ENCODE data around the gene NAT10.
"Not testable (repeated sequence)": the region's sequence is repeated elsewhere in the genome, so short reads cannot be mapped to it uniquely, and the experiment has no call there.

The NAT10 gene

DNA sequence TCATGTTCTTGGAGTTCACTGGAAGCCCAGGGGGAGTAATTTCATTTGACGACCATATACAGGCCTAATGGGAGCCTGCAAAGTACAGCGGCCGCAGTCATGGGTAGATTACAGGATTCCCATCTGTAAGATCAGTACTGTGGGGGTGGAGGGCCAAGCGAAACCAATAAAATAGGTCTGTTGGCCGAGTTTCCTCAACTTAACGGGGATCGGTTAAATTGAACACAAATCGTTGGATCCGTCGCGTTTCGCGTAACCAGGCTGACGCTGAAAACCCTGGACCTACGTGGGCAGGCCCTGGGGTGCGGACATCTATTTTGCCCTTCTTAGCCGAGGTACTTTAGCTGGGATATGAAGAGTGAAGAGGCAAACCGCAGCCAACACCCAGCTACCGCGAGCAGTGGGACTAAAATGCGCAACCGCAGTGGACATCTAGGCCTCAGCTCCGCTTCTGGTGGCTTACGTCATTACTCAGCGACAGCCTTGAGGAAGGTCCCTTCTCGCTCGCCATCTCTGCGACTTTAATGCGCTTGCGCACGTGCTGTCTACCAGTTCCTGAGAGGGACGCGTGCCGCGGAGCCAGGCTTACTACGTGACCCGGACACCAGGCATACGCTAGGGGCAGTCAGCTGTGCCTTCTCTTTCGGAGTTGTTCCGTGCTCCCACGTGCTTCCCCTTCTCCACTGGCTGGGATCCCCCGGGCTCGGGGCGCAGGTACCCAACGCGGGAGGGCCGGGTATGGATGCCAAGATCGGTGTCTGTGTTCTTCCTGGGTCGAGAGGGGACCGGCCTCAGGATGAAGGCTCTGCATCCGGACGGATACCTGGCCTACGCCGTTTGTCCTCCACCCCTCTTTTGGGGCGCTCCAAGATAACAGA is at the start of gene NAT10:
Gene NAT10 (plus strand): TSS at position 551 of the 878 bp plus-strand sequence. CDS start 2,597 bp downstream, outside the sequence.
- DNase-seq: peak; percentile 98

GRCh38 chr11:34056672-34057071 is 48.8 kb upstream of the NAT10 start:
- DNase-seq: no peak

- no peak for DNase-seq
Measured at GRCh38 chr11:34063061-34063795, 42.2 kb upstream of the NAT10 start.

- no peak for DNase-seq
Measured at GRCh38 chr11:34064291-34064690, 41.1 kb upstream of the NAT10 start.

DNA sequence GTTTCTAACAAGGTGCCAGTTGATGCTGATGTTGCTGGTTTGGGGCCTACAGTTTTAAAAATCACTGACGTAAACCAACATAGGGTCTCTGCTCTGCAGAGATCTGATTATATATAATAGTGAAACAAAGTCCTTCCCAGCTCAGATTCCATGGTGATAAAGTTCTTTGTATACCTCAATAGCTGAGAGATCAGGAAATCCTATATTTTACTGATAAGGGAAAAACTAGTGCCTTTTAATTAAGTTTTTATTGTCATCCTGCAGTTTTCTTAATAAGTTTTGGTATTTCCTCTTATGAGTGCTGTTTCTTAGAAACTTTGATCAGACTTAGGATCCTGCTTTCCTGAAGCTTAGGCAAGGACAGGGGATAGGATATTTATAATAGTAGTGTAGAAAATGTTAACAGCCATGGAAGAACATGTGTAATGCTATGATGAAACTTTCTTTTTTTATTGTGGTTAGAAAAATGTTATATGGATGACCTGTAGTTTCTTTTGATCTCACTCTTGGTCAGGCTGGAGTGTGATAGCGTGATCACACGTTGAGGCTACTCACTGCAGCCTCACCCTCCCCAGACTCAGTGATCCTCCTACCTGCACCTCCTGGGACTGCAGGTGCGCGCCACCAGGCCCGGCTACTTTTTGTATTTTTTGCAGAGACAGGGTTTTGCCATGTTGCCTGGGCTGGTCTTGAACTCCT is 39.8 kb upstream of the NAT10 start:
- DNase-seq: peak; percentile 47

- not testable (repeated sequence) for DNase-seq
Measured at GRCh38 chr11:34066766-34067165, 38.7 kb upstream of the NAT10 start.

- DNase-seq: no peak
Measured at GRCh38 chr11:34067383-34068065, 37.9 kb upstream of the NAT10 start.

- no peak for DNase-seq
Measured at GRCh38 chr11:34068111-34068510, 37.3 kb upstream of the NAT10 start.

DNA sequence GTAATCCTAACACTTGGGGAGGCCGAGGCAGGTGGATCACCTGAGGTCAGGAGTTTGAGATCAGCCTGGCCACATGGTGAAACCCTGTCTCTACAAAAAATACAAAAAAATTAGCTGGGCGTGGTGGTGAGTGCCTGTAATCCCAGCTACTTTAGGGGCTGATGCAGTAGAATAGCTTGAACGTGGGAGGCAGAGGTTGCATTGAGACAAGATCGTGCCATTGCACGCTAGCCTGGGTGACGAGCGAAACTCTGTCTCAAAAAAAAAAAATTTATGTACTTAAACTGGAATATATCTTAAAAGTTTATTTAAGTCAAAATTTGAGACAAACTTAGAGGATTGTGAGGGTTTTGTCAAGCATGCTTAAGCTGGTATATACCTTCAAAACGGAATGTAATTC is 34.1 kb upstream of the NAT10 start:
- not testable (repeated sequence) for DNase-seq

DNA sequence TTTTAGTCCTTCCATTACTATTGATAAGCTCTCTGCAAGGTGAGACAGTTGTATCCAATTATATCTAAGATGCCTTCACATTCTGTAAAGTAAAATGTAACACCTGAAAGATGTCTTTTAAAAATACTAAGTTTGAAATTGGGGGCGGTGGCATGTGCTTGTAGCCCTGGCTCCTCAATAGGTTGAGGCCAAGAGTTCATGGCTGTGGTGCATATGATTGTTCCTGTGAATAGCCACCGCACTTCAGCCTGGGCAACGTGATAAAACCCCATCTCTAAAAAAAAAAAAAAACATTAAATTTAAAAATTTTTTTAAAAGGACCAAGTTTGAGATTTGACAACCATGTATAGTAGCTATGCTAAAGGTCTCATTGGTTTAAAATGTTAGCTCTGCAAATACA is 33.4 kb upstream of the NAT10 start:
- no peak for DNase-seq

DNA sequence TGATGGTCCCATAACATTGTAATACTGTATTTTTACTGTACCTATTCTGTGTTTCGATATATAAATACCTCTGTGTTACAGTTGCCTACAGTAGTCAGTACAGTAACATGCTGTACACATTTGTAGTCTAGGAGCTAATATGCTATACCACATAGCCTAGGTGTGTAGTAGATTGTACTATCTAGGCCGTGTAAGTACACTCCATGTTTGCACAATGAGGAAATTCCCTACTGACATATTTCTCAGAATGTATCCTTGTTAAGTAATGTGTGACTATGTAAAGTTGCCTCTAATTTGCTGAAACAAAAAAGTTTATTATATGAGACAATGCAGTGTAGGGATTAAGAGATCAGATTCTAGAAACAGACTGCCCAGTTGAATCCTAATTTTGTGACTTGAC is 32.6 kb upstream of the NAT10 start:
- DNase-seq: no peak

DNA sequence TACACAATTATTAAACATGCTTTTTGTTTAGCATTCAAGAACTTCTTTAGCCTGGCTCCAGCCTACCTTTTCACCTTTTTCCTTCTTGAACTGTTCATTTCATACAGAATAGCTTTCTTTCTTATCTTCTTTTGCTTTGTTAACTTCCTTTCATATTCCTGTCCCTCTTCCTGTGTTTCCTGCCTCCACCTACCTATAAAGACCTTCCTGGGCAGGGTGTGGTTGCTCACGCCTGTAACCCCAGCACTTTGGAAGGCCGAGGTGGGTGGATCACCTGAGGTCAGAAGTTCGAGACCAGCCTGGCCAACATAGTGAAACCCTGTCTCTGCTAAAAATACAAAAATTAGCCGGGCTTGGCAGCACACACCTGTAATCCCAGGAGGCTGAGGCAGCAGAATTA is 31.0 kb upstream of the NAT10 start:
- DNase-seq: no peak

- DNase-seq: no peak
Measured at GRCh38 chr11:34075178-34075820, 30.1 kb upstream of the NAT10 start.

DNA sequence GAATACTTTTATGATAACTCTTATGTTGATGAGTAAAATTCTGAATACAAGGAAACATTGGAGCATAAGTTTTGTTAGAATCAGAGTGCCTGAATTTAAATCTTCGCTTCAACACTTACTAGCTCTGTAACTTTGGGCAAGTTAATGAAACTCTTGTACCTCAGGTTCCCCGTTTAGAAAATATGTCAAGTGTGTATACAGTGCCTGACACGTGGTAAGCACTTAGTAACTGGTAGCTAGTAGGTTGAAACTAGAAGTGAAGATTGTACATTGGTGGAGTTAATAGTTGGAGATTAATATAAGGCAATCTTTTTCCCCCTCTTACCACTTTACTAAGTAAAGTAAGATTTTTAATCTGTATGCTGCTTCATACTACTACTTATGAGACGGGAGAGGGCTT is 24.8 kb upstream of the NAT10 start:
- no peak for DNase-seq

DNA sequence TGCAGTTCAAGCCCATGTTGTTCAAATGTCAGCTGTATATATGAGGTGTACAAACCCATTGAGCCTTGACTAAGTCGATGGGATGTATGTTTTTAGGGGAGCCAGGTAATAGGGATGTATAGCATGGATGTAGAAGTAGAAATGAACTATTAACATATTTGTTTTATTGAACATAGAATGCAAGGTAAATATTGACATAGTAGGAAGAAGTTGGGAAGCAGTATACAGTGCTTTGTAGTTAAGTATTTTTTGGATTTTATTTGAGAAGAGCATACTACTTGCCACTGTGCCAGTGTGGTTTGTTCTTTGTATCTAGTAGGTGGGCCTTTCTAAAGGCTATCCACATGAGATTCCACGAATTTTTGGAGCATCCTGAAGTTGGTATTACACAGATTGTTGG is 20.8 kb upstream of the NAT10 start:
- DNase-seq: no peak

DNA sequence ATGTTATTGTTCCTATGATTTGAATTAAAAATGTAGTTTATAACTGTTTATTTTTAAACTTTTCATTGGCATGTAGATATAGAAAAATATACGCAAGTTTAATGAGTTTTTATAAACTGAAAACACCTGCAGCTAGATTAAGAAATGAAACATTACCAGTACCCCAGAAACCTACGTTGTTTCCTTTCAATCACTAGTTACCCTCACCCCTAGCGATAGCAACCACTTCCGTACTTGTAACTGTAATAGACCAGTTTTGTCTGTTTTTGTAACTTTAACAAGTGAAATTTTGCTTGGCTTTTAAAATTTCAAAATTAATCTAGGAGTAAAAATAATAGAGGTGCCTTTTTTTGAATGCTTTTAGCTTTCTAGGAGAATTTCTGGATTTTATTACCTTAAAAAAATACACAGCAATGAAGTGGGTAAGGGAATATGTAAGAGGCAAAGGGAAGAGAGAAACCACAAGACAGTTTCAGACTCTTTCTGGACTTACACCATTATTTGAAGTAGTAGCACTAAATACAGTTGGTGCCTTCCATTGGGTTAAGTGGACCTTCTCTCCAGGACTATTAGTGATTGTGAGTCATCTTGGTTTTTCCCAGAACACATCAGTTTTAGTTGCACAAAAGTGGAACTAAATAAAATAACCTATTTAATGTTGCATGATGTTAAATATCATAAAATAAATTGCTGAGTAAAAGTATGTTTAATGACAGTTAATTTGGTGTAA is 18.7 kb upstream of the NAT10 start:
- DNase-seq: no peak

GRCh38 chr11:34091825-34092224 is 13.6 kb upstream of the NAT10 start:
- DNase-seq: no peak

GRCh38 chr11:34094900-34095299 is 10.5 kb upstream of the NAT10 start:
- DNase-seq: not testable (repeated sequence)

GRCh38 chr11:34098813-34099212 is 6.6 kb upstream of the NAT10 start:
- no peak for DNase-seq

- DNase-seq: no peak
Measured at GRCh38 chr11:34104680-34105078, 750 bp upstream of the NAT10 start.

GRCh38 chr11:34105957-34106504 is 602 bp downstream of the NAT10 start:
- no peak for DNase-seq
